Activated CD4-positive, CD25-positive, alpha-beta regulatory T cell (primary cell): ENCODE data around the gene PIK3C2G.
"Not testable (repeated sequence)": the region's sequence is repeated elsewhere in the genome, so short reads cannot be mapped to it uniquely, and the experiment has no call there.

Experiments used
- DNase-seq, 4 experiments: peaks; one replicate each; lab custom pipeline; 2025; lab: John Stamatoyannopoulos, UW

PIK3C2G gene

GRCh38 chr12:18261273-18261672 is at the start of gene PIK3C2G:
PIK3C2G (plus strand) TSS chr12:18261518; CDS start chr12:18282082, 20,564 bp downstream.
- DNase-seq: no peak

- no peak for DNase-seq
Measured at GRCh38 chr12:18217966-18218365, 43.4 kb upstream of the PIK3C2G start.

- no peak for DNase-seq
Measured at GRCh38 chr12:18221726-18222125, 39.6 kb upstream of the PIK3C2G start.

GRCh38 chr12:18222699-18223098 is 38.6 kb upstream of the PIK3C2G start:
- no peak for DNase-seq

- DNase-seq: no peak
Measured at GRCh38 chr12:18224745-18225144, 36.6 kb upstream of the PIK3C2G start.

- DNase-seq: no peak
Measured at GRCh38 chr12:18239526-18239925, 21.8 kb upstream of the PIK3C2G start.

- no peak for DNase-seq
Measured at GRCh38 chr12:18242380-18243089, 18.8 kb upstream of the PIK3C2G start.

- no peak for DNase-seq
Measured at GRCh38 chr12:18243238-18243637, 18.1 kb upstream of the PIK3C2G start.

GRCh38 chr12:18246066-18246465 is 15.3 kb upstream of the PIK3C2G start:
- DNase-seq: no peak

GRCh38 chr12:18250313-18250916 is 10.9 kb upstream of the PIK3C2G start:
- no peak for DNase-seq

GRCh38 chr12:18254081-18254480 is 7.2 kb upstream of the PIK3C2G start:
- no peak for DNase-seq

GRCh38 chr12:18255004-18255403 is 6.3 kb upstream of the PIK3C2G start:
- DNase-seq: not testable (repeated sequence)

GRCh38 chr12:18257251-18257650 is 4.1 kb upstream of the PIK3C2G start:
- DNase-seq: no peak

- DNase-seq: no peak
Measured at GRCh38 chr12:18258929-18259328, 2.4 kb upstream of the PIK3C2G start.

- DNase-seq: no peak
Measured at GRCh38 chr12:18259906-18260682, 1.2 kb upstream of the PIK3C2G start.

GRCh38 chr12:18261906-18262305 is 588 bp downstream of the PIK3C2G start:
- no peak for DNase-seq

GRCh38 chr12:18262514-18262913 is 1.2 kb downstream of the PIK3C2G start:
- DNase-seq: no peak

- no peak for DNase-seq
Measured at GRCh38 chr12:18264581-18265075, 3.3 kb downstream of the PIK3C2G start.

- no peak for DNase-seq
Measured at GRCh38 chr12:18267427-18268099, 6.2 kb downstream of the PIK3C2G start.

GRCh38 chr12:18270958-18271460 is 9.7 kb downstream of the PIK3C2G start:
- DNase-seq: no peak

- no peak for DNase-seq
Measured at GRCh38 chr12:18275981-18276380, 14.7 kb downstream of the PIK3C2G start.

GRCh38 chr12:18277196-18277595 is 15.9 kb downstream of the PIK3C2G start:
- DNase-seq: no peak
